GM23338 (cell line): Measurements from ENCODE around the gene STARD13. TPM values are rescaled to one million over a fixed set of nuclear protein-coding genes. Genes with fewer than 3 reads are reported as not detected.

Experiments
- ATAC-seq: fragments of 200-7000 bp; cut with Tn5 transposase; 3 replicates; pipeline ENCODE4 v1.9.1; 2020
- DNase-seq: peaks from one replicate; pipeline ENCODE4 v3.0.0-alpha.2; 2015; ENCODE audit warnings: low spot score
- H2AFZ ChIP-seq: fragments of 200-600 bp; sonication (generic); 2 replicates; pipeline ENCODE4 v1.8.0; 2016; ENCODE audit warnings: antibody characterized with exemption, mild to moderate bottlenecking, moderate library complexity
- H3F3A ChIP-seq: fragments of 200-600 bp; sonication (generic); replicated peaks from 2 replicates; pipeline ENCODE4 v1.8.0; 2017; ENCODE audit warnings: antibody characterized with exemption, mixed run types, low read depth
- H3K27ac ChIP-seq: fragments of 200-600 bp; sonication (generic); 2 replicates; pipeline ENCODE4 v1.6.1; 2016; ENCODE audit warnings: low read depth
- H3K27me3 ChIP-seq: fragments of 200-600 bp; sonication (generic); 2 replicates; pipeline ENCODE4 v1.8.0; 2016; ENCODE audit warnings: mild to moderate bottlenecking, mixed run types, moderate library complexity; ENCODE audit not compliant: insufficient read depth
- H3K36me3 ChIP-seq: fragments of 200-600 bp; sonication (generic); 2 replicates; pipeline ENCODE4 v1.8.0; 2016; ENCODE audit warnings: mild to moderate bottlenecking; ENCODE audit not compliant: insufficient read depth
- H3K4me1 ChIP-seq: fragments of 200-600 bp; sonication (generic); 2 replicates; pipeline ENCODE4 v1.8.0; 2016; ENCODE audit warnings: mild to moderate bottlenecking, moderate library complexity; ENCODE audit not compliant: insufficient read depth
- H3K4me2 ChIP-seq: fragments of 200-600 bp; sonication (generic); 2 replicates; pipeline ENCODE4 v1.7.1; 2017; ENCODE audit warnings: mixed run types
- H3K4me3 ChIP-seq: fragments of 200-600 bp; sonication (generic); 2 replicates; pipeline ENCODE4 v1.6.1; 2016; ENCODE audit warnings: mixed run types
- H3K79me2 ChIP-seq: fragments of 200-600 bp; sonication (generic); replicated peaks from 2 replicates; pipeline ENCODE4 v1.8.0; 2017; ENCODE audit warnings: mild to moderate bottlenecking; ENCODE audit not compliant: insufficient read depth
- H3K9me2 ChIP-seq: fragments of 200-600 bp; sonication (generic); 2 replicates; pipeline ENCODE4 v1.8.0; 2017; ENCODE audit not compliant: insufficient read depth
- H4K20me1 ChIP-seq: fragments of 200-600 bp; sonication (generic); replicated peaks from 2 replicates; pipeline ENCODE4 v1.8.0; 2017; ENCODE audit warnings: mild to moderate bottlenecking; ENCODE audit not compliant: insufficient read depth
- H3K27ac Mint-ChIP-seq: 2 replicates; pipeline ENCODE4 v1.8.0; 2020; ENCODE audit warnings: inconsistent platforms, mild to moderate bottlenecking, moderate library complexity, mixed read lengths
- H3K27me3 Mint-ChIP-seq: 3 replicates; pipeline ENCODE4 v1.8.0; 2022; ENCODE audit warnings: low read depth, mild to moderate bottlenecking, moderate library complexity, mixed read lengths, inconsistent platforms; ENCODE audit not compliant: insufficient read depth, poor library complexity
- H3K36me3 Mint-ChIP-seq: 3 replicates; pipeline ENCODE4 v1.8.0; 2021; ENCODE audit warnings: low read depth, mild to moderate bottlenecking, inconsistent platforms, moderate library complexity, mixed read lengths
- H3K4me1 Mint-ChIP-seq: 3 replicates; pipeline ENCODE4 v1.8.0; 2020; ENCODE audit warnings: mild to moderate bottlenecking, inconsistent platforms, mixed read lengths
- H3K4me3 Mint-ChIP-seq: 3 replicates; pipeline ENCODE4 v1.8.0; 2021; ENCODE audit warnings: moderate library complexity, mild to moderate bottlenecking, inconsistent platforms, mixed read lengths
- H3K9me3 Mint-ChIP-seq: 3 replicates; pipeline ENCODE4 v1.8.0; 2020; ENCODE audit warnings: moderate library complexity, mild to moderate bottlenecking, inconsistent platforms, mixed read lengths
- CREB1 ChIP-seq: fragments of 250-450 bp; sonication (Bioruptor Pico); IDR thresholded peaks from 2 replicates; pipeline ENCODE4 v1.5.0; 2020; ENCODE audit warnings: low read depth, mild to moderate bottlenecking, moderate library complexity
- CTCF ChIP-seq, 2 experiments: fragments of 200-600 bp in 1 of 2; sonication (generic) in 1 of 2; conservative IDR thresholded peaks; 2 replicates each; pipeline versions ENCODE4 v1.5.1 to v1.6.1; 2016 to 2017; ENCODE audit warnings: antibody characterized with exemption in 2 of 2, low read depth in 2 of 2, mild to moderate bottlenecking in 2 of 2, moderate library complexity in 1 of 2
- ETS1 ChIP-seq: IDR thresholded peaks from 2 replicates; pipeline ENCODE4 v1.6.1; 2016; ENCODE audit warnings: antibody characterized with exemption
- EZH2 ChIP-seq: fragments of 200-600 bp; sonication (generic); IDR thresholded peaks from one replicate; pipeline ENCODE4 v1.8.0; 2017; ENCODE audit warnings: antibody characterized with exemption, mild to moderate bottlenecking, low read depth; ENCODE audit not compliant: unreplicated experiment
- EZH2phosphoT487 ChIP-seq: fragments of 200-600 bp; sonication (generic); IDR thresholded peaks from one replicate; pipeline ENCODE4 v1.8.1; 2018; ENCODE audit warnings: antibody characterized with exemption; ENCODE audit not compliant: unreplicated experiment
- JUNB ChIP-seq: IDR thresholded peaks from one replicate; pipeline ENCODE4 v1.6.1; 2016; ENCODE audit warnings: antibody characterized with exemption; ENCODE audit not compliant: unreplicated experiment
- NANOG ChIP-seq: IDR thresholded peaks from 2 replicates; pipeline ENCODE4 v1.6.1; 2016; ENCODE audit warnings: antibody characterized with exemption, borderline replicate concordance
- POLR2AphosphoS5 ChIP-seq: IDR thresholded peaks from 2 replicates; pipeline ENCODE4 v1.6.1; 2016; ENCODE audit warnings: antibody characterized with exemption, low read depth
- REST ChIP-seq: IDR thresholded peaks from one replicate; pipeline ENCODE4 v1.6.1; 2018; ENCODE audit warnings: antibody characterized with exemption; ENCODE audit not compliant: unreplicated experiment
- ZNF114 ChIP-seq: fragments of 250-450 bp; sonication (Bioruptor Pico); IDR thresholded peaks from 2 replicates; pipeline ENCODE4 v1.5.0; 2020; ENCODE audit warnings: mild to moderate bottlenecking, moderate library complexity
- ZNF331 ChIP-seq: fragments of 250-450 bp; sonication (Bioruptor Pico); IDR thresholded peaks from 2 replicates; pipeline ENCODE4 v1.5.0; 2020; ENCODE audit warnings: low read depth, mild to moderate bottlenecking, moderate library complexity
- ZNF462 ChIP-seq: fragments of 250-450 bp; sonication (Bioruptor Pico); IDR thresholded peaks from 2 replicates; pipeline ENCODE4 v1.5.0; 2020; ENCODE audit warnings: mild to moderate bottlenecking, moderate library complexity
- polyA plus RNA-seq: library from polyadenylated mRNA; unstranded; fragments of >200 nt; fragmentation: Nextera tagmentation; extraction: Ambion mirVana; gene quantifications from 2 replicates; pipeline ENCODE4 v1.2.1, GENCODE V29; 2016
- total RNA-seq: library from RNA; depleted of rRNA; stranded (reverse); fragments of >200 nt; shearing (Covaris generic); gene quantifications from 2 replicates; pipeline ENCODE4 v1.2.3, GENCODE V29; 2014

Gene STARD13
- total and polyA plus RNA-seq, 2 experiments from 2014 or later: 3.2 to 5.2 TPM

GRCh38 chr13:33107361-33107760 lies 178.2 kb downstream of the STARD13 start:
- TF ChIP-seq REST (no peak), JUNB (no peak), POLR2AphosphoS5 (no peak), ETS1 (no peak), EZH2 (no peak), ZNF462 (no peak), ZNF114 (CRISPR knock-in tag) (no peak), ZNF331 (CRISPR knock-in tag) (no peak), EZH2phosphoT487 (no peak), CREB1 (CRISPR knock-in tag) (no peak), NANOG (no peak), CTCF (conservative IDR thresholded peaks at IDR 0.05; ENCODE audit: low read depth in 2 of 2) (no peak)
- no peak overlapping the region for H3K4me3 Mint-ChIP-seq
- H4K20me1 ChIP-seq: no peaks in the 10 kb centered on the region
- no peaks in the 10 kb centered on the region for H3K27me3 Mint-ChIP-seq
- 0 out of 2 replicates have a peak, but pooled peaks cover 7% of the 10 kb centered on the region for H3K9me2 ChIP-seq
- no peaks in the 10 kb centered on the region for H3K9me3 Mint-ChIP-seq
- no peaks in the 10 kb centered on the region for H3K79me2 ChIP-seq
- H3K4me1 Mint-ChIP-seq: no peaks in the 10 kb centered on the region; the same call in 2 of the 3 replicates
- no peaks in the 10 kb centered on the region for H3F3A ChIP-seq
- no peaks in the 10 kb centered on the region for H3K36me3 ChIP-seq
- H3K4me1 ChIP-seq: no peaks in the 10 kb centered on the region
- no peak overlapping the region for H3K27ac Mint-ChIP-seq
- ATAC-seq (no peak), DNase-seq (no peak)
- no peak overlapping the region for H3K4me2 ChIP-seq
- no peak overlapping the region for H2AFZ ChIP-seq
- H3K27me3 ChIP-seq: no peaks in the 10 kb centered on the region
- no peak overlapping the region for H3K4me3 ChIP-seq
- H3K27ac ChIP-seq: no peak overlapping the region
- H3K36me3 Mint-ChIP-seq: 0 out of 3 replicates have a peak, but pooled peaks cover 2% of the 10 kb centered on the region
